ENCODE results near the gene TESMIN. TPM values are rescaled to one million over a fixed set of nuclear protein-coding genes. Genes with fewer than 3 reads are reported as not detected.

The TESMIN gene
- total RNA-seq: 0.79 and 1.7 TPM in 2 replicates

GRCh38 chr11:68751331-68751856 is at the start of gene TESMIN:
Gene TESMIN, minus strand, starts transcription at chr11:68751520. Its CDS starts 860 bp downstream, at chr11:68750660.
- DNase-seq (ENCODE audit: low read depth in 2 of 2): peak; percentile 76 to 90

GRCh38 chr11:68798221-68798813 is 47.0 kb upstream of the TESMIN start:
- peak; percentile 32 to 58 for DNase-seq (ENCODE audit: low read depth in 2 of 2)

- no peak for DNase-seq (ENCODE audit: low read depth in 2 of 2)
Measured at GRCh38 chr11:68796801-68797200, 45.5 kb upstream of the TESMIN start.

- no peak for DNase-seq (ENCODE audit: low read depth in 2 of 2)
Measured at GRCh38 chr11:68792400-68792966, 41.2 kb upstream of the TESMIN start.

GRCh38 chr11:68784653-68785052 is 33.3 kb upstream of the TESMIN start:
- no peak for DNase-seq (ENCODE audit: low read depth in 2 of 2)

GRCh38 chr11:68783216-68783821 is 32.0 kb upstream of the TESMIN start:
- no peak for DNase-seq (ENCODE audit: low read depth in 2 of 2)

- no peak for DNase-seq (ENCODE audit: low read depth in 2 of 2)
Measured at GRCh38 chr11:68782711-68783110, 31.4 kb upstream of the TESMIN start.

GRCh38 chr11:68780829-68781228 is 29.5 kb upstream of the TESMIN start:
- peak; percentile 32 to 37 for DNase-seq (ENCODE audit: low read depth in 2 of 2)

- DNase-seq (ENCODE audit: low read depth in 2 of 2): no peak
Measured at GRCh38 chr11:68778205-68778604, 26.9 kb upstream of the TESMIN start.

- no peak for DNase-seq (ENCODE audit: low read depth in 2 of 2)
Measured at GRCh38 chr11:68776442-68777235, 25.3 kb upstream of the TESMIN start.

- no peak for DNase-seq (ENCODE audit: low read depth in 2 of 2)
Measured at GRCh38 chr11:68775951-68776388, 24.6 kb upstream of the TESMIN start.

- DNase-seq (ENCODE audit: low read depth in 2 of 2): no peak
Measured at GRCh38 chr11:68774194-68774585, 22.9 kb upstream of the TESMIN start.

- DNase-seq (ENCODE audit: low read depth in 2 of 2): peak in 1 of 2 donors; percentile 53
Measured at GRCh38 chr11:68773521-68774193, 22.3 kb upstream of the TESMIN start.

GRCh38 chr11:68772936-68773335 is 21.6 kb upstream of the TESMIN start:
- DNase-seq (ENCODE audit: low read depth in 2 of 2): no peak

- no peak for DNase-seq (ENCODE audit: low read depth in 2 of 2)
Measured at GRCh38 chr11:68770781-68771180, 19.5 kb upstream of the TESMIN start.

GRCh38 chr11:68767672-68768071 is 16.4 kb upstream of the TESMIN start:
- peak in 1 of 2 donors; percentile 37 for DNase-seq (ENCODE audit: low read depth in 2 of 2)

GRCh38 chr11:68766786-68767185 is 15.5 kb upstream of the TESMIN start:
- no peak for DNase-seq (ENCODE audit: low read depth in 2 of 2)

GRCh38 chr11:68764746-68765145 is 13.4 kb upstream of the TESMIN start:
- DNase-seq (ENCODE audit: low read depth in 2 of 2): no peak

GRCh38 chr11:68763926-68764657 is 12.8 kb upstream of the TESMIN start:
- no peak for DNase-seq (ENCODE audit: low read depth in 2 of 2)

GRCh38 chr11:68763181-68763721 is 11.9 kb upstream of the TESMIN start:
- no peak for DNase-seq (ENCODE audit: low read depth in 2 of 2)

Measured in lung microvascular endothelial cell (primary cell).